Upper lobe of right lung (tissue), 1 donor: ENCODE measurements around the gene SIRT2. TPM values are rescaled to one million over a fixed set of nuclear protein-coding genes. Genes with fewer than 3 reads are reported as not detected.

ENCODE experiments used
- ATAC-seq: fragments of 200-7000 bp; cut with Tn5 transposase; one replicate; pipeline ENCODE4 v1.9.1; 2020; ENCODE audit warnings: mild to moderate bottlenecking, moderate library complexity
- DNase-seq: peaks from one replicate; pipeline ENCODE4 v3.0.0-alpha.2; 2020
- H3K27ac ChIP-seq: fragments of 200-600 bp; one replicate; pipeline ENCODE4 v1.8.0; 2022
- H3K27me3 ChIP-seq: fragments of 200-600 bp; one replicate; pipeline ENCODE4 v1.8.0; 2022; ENCODE audit warnings: mild to moderate bottlenecking
- H3K36me3 ChIP-seq: fragments of 200-600 bp; one replicate; pipeline ENCODE4 v1.8.0; 2022
- H3K4me1 ChIP-seq: fragments of 200-600 bp; one replicate; pipeline ENCODE4 v1.8.0; 2022
- H3K4me3 ChIP-seq: fragments of 200-600 bp; one replicate; pipeline ENCODE4 v1.8.0; 2022; ENCODE audit warnings: mild to moderate bottlenecking
- H3K9me3 ChIP-seq: fragments of 200-600 bp; one replicate; pipeline ENCODE4 v1.8.0; 2022
- intact Hi-C: fragments of 100-400 bp; cut with DNase I; formaldehyde crosslinking; loops from one replicate; pipeline ENCODE4 v1.11.0; 2022
- total RNA-seq: library from RNA; stranded (reverse); fragmentation: NEBNext Ultra II Directional; extraction: Animal tissue kit (Norgen Biotek cat#: 25700); gene quantifications from one replicate; pipeline ENCODE4 v1.2.1, GENCODE V29; 2021
- TF ChIP-seq, protein P1 (sequence below): fragments of 200-600 bp; IDR thresholded peaks from one replicate; pipeline ENCODE4 v1.8.0; 2022; ENCODE audit warnings: antibody characterized with exemption
- donor health status: DM: no; HTN: yes; CAD: no; lungs with severe emphysema.

SIRT2 gene
- total RNA-seq, 1 donor from 2014 or later: 59.2 TPM

DNA sequence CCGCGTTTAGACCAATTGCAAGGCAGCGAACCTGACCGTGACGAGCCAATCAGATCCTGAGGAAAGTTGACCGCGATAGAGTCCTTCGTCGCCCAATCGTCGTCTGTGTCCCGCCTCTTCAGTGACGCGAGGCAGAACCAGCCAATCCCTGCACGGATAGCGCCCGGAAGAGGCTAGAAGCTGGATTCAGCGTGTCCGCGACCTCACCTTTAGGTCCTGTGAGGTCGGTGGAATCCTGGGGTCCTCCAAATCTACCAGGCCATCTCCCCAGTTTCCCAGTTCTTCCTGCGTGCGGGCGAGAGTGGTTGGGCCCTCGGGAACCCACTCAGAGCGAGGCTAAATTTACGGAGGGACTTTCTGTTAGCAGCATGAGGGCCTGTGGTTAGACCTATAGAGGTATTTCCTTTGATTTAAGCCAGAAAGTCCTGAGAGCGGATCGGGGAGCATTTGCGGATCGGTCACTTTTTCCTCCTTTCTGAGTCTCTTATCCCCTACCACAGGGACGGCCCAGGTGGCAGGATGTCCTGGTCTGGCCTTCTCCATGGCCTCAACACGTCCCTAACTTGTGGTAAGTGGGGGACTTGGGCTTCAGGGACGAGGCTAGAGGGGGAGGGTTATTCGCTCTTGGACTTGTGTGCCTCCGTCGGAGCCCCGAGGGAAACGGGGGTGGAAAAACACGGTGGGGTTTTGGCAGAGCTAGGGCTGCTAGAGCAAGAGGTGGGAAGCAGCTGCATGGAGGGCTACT, 31.5 kb upstream of the SIRT2 start, which contains the start of gene MRPS12:
MRPS12 (plus strand) TSS at position 169 of the 745 bp plus-strand sequence; CDS start at position 520, 351 bp downstream.
- intact Hi-C loops: no loop called here
- peaks cover 8% of the 10 kb centered on the region for H3K36me3 ChIP-seq
- H3K27me3 ChIP-seq: no peaks in the 10 kb centered on the region
- TF ChIP-seq, protein P1, sequence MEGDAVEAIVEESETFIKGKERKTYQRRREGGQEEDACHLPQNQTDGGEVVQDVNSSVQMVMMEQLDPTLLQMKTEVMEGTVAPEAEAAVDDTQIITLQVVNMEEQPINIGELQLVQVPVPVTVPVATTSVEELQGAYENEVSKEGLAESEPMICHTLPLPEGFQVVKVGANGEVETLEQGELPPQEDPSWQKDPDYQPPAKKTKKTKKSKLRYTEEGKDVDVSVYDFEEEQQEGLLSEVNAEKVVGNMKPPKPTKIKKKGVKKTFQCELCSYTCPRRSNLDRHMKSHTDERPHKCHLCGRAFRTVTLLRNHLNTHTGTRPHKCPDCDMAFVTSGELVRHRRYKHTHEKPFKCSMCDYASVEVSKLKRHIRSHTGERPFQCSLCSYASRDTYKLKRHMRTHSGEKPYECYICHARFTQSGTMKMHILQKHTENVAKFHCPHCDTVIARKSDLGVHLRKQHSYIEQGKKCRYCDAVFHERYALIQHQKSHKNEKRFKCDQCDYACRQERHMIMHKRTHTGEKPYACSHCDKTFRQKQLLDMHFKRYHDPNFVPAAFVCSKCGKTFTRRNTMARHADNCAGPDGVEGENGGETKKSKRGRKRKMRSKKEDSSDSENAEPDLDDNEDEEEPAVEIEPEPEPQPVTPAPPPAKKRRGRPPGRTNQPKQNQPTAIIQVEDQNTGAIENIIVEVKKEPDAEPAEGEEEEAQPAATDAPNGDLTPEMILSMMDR: no peak
- H3K27ac ChIP-seq: peak within 1 kb of the TSS; percentile 86
- peak within 1 kb of the TSS; percentile 83 for H3K4me3 ChIP-seq
- ATAC-seq (peak; percentile 97), DNase-seq (peak; percentile 99)
- H3K9me3 ChIP-seq: no peaks in the 10 kb centered on the region
- peaks cover 15% of the 10 kb centered on the region for H3K4me1 ChIP-seq

DNA sequence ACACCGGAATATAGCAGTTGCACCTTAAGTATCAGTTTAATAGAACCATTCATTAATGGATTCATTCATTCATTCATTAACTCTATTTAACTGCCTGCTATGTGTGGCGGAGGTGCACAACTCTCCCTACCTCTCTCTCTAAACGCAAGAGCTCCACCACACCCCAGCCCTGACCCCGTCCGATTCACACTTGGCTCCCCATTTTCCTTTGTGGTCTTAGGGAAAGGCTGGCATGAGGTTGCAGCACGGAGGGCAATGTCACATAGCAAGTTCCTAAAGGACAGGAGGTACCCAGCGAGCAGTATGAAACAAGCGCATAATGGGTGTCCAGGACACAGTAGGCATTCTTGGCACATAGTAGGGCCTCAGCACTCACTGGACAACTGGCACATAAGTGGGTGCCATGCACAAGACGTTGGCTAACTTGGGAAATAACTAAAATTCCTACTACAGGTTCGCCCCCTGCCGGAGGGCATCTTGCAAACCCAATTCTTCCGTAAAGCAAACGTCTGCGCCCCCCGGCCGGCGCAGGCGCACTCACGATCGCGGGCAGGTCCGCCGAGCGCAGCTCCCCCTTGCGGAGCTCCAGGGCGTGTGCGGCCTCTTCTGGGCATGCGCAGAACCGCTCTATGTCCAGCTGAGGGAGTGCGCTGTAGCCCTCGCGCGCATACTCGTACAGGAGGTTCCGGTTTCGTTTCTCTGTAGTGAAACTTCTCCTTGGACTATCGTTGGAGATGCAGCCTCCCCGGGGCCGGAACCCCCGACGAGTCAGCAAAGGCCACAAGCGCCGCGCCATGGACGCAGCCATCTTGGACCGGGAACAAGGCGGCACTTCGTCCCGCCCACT, 30.7 kb upstream of the SIRT2 start, which contains the start of gene SARS2:
SARS2 (minus strand) TSS at position 835 of the 847 bp plus-strand sequence; CDS start at position 808, 27 bp downstream.
- Histone ChIP-seq H3K27me3 (no peaks in the 10 kb centered on the region), H3K36me3 (peaks cover 16% of the 10 kb centered on the region), H3K4me1 (peaks cover 15% of the 10 kb centered on the region), H3K9me3 (no peaks in the 10 kb centered on the region), H3K27ac (peak within 1 kb of the TSS; percentile 86), H3K4me3 (peak within 1 kb of the TSS; percentile 83)
- peak; percentile 93 for ATAC-seq
- TF ChIP-seq, protein P1: peak; percentile 98
- DNase-seq: peak; percentile 97
- intact Hi-C loops: no loop called here

DNA sequence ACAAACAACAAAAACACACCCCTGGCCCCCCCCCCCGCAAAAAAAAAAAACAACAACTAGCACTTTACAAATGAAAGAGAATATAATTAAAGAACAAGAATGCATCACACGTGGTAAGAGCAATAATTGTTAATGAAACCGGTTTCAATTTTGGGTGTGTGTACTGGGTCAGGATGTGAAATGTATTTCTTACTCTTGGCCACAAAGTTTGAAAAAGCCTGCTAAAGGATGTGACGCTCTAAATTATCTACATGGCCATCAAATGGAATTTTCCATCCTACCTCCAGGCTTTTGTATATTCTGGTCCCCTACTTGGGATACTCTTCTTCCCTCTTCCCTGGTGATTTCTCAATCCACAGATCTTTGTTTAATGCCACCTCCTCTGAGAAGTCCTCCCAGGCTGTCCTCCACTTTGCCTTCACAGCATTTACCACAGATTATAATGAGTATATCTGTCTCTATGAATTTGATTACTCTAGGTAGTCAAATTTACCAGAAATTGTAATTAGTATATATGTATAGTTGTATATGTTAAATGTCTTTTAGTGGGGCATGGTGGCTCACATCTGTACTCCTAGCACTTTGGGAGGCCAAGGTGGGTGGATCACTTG, 29.1 kb upstream of the SIRT2 start:
- Histone ChIP-seq H3K4me1 (peaks cover 15% of the 10 kb centered on the region), H3K27ac (peak overlapping the region; percentile 25), H3K27me3 (no peaks in the 10 kb centered on the region), H3K36me3 (peaks cover 30% of the 10 kb centered on the region), H3K9me3 (no peaks in the 10 kb centered on the region), H3K4me3 (no peak overlapping the region)
- intact Hi-C loops: no loop called here
- ATAC-seq: no peak
- DNase-seq: no peak
- TF ChIP-seq, protein P1: no peak

DNA sequence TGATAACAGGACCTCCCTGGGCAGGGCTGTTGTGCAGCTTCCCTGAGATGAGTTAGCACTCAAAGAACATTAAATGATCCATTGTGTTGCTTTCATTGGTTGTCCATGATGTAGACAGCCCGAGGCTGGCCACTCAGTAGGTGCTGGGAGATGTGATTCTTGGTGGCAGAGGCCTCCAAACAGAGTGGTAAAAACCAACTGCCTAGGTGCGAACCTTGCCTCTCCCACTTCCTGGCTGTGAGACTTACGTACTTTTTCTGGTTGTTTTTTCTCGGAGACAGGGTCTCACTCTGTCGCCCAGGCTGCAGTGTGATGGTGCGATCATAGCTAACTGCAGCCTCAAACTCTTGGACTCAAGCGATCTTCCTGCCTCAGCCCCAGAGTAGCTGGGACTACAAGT, 25.0 kb upstream of the SIRT2 start:
- no peak for DNase-seq

DNA sequence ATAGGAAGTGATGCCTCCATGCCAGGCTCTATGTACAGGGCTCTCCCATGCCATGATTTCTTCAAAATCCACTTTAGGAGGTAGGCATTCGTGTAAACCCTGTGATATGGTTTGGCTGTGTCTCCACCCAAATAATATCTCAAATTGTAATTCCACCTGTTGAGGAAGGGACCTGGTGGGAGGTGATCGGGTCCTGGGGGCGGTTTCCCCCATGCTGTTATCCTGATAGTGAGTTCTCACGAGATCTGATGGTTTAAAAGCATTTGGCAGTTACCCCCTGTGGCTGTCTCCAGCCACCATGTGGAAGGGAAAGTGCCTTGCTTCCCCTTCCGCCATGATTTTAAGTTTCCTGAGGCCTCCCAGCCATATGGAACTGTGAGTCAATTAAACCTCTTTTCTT, 23.1 kb upstream of the SIRT2 start:
- H3K27me3 ChIP-seq: no peaks in the 10 kb centered on the region
- ATAC-seq (no peak), DNase-seq (no peak)
- intact Hi-C loops: no loop called here
- H3K36me3 ChIP-seq: peaks cover 29% of the 10 kb centered on the region
- TF ChIP-seq, protein P1: no peak
- no peak overlapping the region for H3K4me3 ChIP-seq
- no peak overlapping the region for H3K27ac ChIP-seq
- no peaks in the 10 kb centered on the region for H3K9me3 ChIP-seq
- no peaks in the 10 kb centered on the region for H3K4me1 ChIP-seq

More for the DNA sequence above, 25.0 kb upstream of the SIRT2 start:
- no peaks in the 10 kb centered on the region for H3K27me3 ChIP-seq
- intact Hi-C loops: no loop called here
- H3K4me1 ChIP-seq: peaks cover 1% of the 10 kb centered on the region
- H3K9me3 ChIP-seq: no peaks in the 10 kb centered on the region
- no peak overlapping the region for H3K4me3 ChIP-seq
- no peak for ATAC-seq
- TF ChIP-seq, protein P1: no peak
- H3K36me3 ChIP-seq: peaks cover 29% of the 10 kb centered on the region
- H3K27ac ChIP-seq: no peak overlapping the region
